SU-DHL-6 (cell line): ENCODE results near the gene FLNB.

Source experiments
- H2AFZ ChIP-seq: fragments of 200-600 bp; sonication (generic); 2 replicates; pipeline ENCODE4 v1.6.1; 2014; ENCODE audit warnings: low read depth, mild to moderate bottlenecking, moderate library complexity, mixed read lengths, antibody characterized with exemption, low read length; ENCODE audit not compliant: severe bottlenecking
- H3F3A ChIP-seq: fragments of 200-600 bp; shearing (Covaris generic); 2 replicates; pipeline ENCODE4 v1.6.0; 2016; ENCODE audit warnings: antibody characterized with exemption, mild to moderate bottlenecking; ENCODE audit not compliant: insufficient read depth
- H3K27ac ChIP-seq: fragments of 200-600 bp; sonication (generic); 2 replicates; pipeline ENCODE4 v1.5.1; 2016; ENCODE audit warnings: low read depth, mild to moderate bottlenecking, low read length, moderate library complexity, mixed read lengths
- H3K27me3 ChIP-seq: fragments of 200-600 bp; sonication (generic), shearing (Covaris generic); 2 replicates; pipeline ENCODE4 v1.6.0; 2014; ENCODE audit warnings: mild to moderate bottlenecking, low read length
- H3K36me3 ChIP-seq: fragments of 200-600 bp; sonication (generic); 2 replicates; pipeline ENCODE4 v1.6.1; 2014; ENCODE audit warnings: mild to moderate bottlenecking, low read length, mixed read lengths
- H3K4me2 ChIP-seq: fragments of 300-600, 200-600 bp; shearing (Covaris generic), sonication (generic); 2 replicates; pipeline ENCODE4 v1.6.0; 2014; ENCODE audit warnings: low read length, low read depth, mild to moderate bottlenecking; ENCODE audit not compliant: poor library complexity, severe bottlenecking
- H3K4me3 ChIP-seq: fragments of 200-600 bp; sonication (generic); 2 replicates; pipeline ENCODE4 v1.5.1; 2014; ENCODE audit warnings: antibody characterized with exemption, low read length, mild to moderate bottlenecking, mixed read lengths; ENCODE audit not compliant: insufficient read depth, poor library complexity, severe bottlenecking
- H3K79me2 ChIP-seq: fragments of 200-600 bp; sonication (generic); 2 replicates; pipeline ENCODE4 v1.6.1; 2014; ENCODE audit warnings: mild to moderate bottlenecking, low read length, moderate library complexity; ENCODE audit not compliant: insufficient read depth
- H3K9ac ChIP-seq: fragments of 200-600 bp; sonication (generic); 2 replicates; pipeline ENCODE4 v1.7.0; 2014; ENCODE audit warnings: mild to moderate bottlenecking, low read length
- H3K9me2 ChIP-seq: fragments of 200-600 bp; sonication (generic); replicated peaks from 2 replicates; pipeline ENCODE4 v1.6.1; 2014; ENCODE audit warnings: low read length; ENCODE audit not compliant: insufficient read depth
- H3K9me3 ChIP-seq: fragments of 200-600 bp; sonication (generic); 2 replicates; pipeline ENCODE4 v1.6.1; 2014; ENCODE audit warnings: low read length, mixed read lengths; ENCODE audit not compliant: insufficient read depth
- H4K20me1 ChIP-seq: fragments of 200-600 bp; sonication (generic); 2 replicates; pipeline ENCODE4 v1.6.1; 2014; ENCODE audit warnings: low read depth, mild to moderate bottlenecking, antibody characterized with exemption, low read length, moderate library complexity, mixed read lengths
- CTCF ChIP-seq: fragments of 200-600 bp; sonication (generic); IDR thresholded peaks from one replicate; pipeline ENCODE4 v1.5.1; 2017; ENCODE audit warnings: antibody characterized with exemption, mild to moderate bottlenecking, low read length, moderate library complexity; ENCODE audit not compliant: insufficient read depth, poor library complexity, severe bottlenecking
- EZH2phosphoT487 ChIP-seq: fragments of 200-600 bp; sonication (generic), shearing (Covaris generic); conservative IDR thresholded peaks from 2 replicates; pipeline ENCODE4 v1.6.1; 2018; ENCODE audit warnings: mild to moderate bottlenecking, antibody characterized with exemption, low read length, moderate library complexity, mixed read lengths

FLNB gene

GRCh38 chr3:57980416-57980815 lies 27.8 kb upstream of the FLNB start:
- no peaks in the 10 kb centered on the region for H3K36me3 ChIP-seq
- H3K27me3 ChIP-seq, result no peaks in the 10 kb centered on the region
- H3F3A ChIP-seq, result no peaks in the 10 kb centered on the region
- H3K4me2 ChIP-seq, result no peak overlapping the region
- H3K4me3 ChIP-seq, result no peak overlapping the region
- H2AFZ ChIP-seq, result no peak overlapping the region
- H3K27ac ChIP-seq, result no peak overlapping the region
- H3K79me2 ChIP-seq, result no peaks in the 10 kb centered on the region
- H3K9me3 ChIP-seq, result no peaks in the 10 kb centered on the region
- H4K20me1 ChIP-seq, result no peaks in the 10 kb centered on the region
- no peak overlapping the region for H3K9ac ChIP-seq
- no peaks in the 10 kb centered on the region for H3K9me2 ChIP-seq
- TF ChIP-seq EZH2phosphoT487 (no peak), CTCF (no peak)

GRCh38 chr3:57981483-57982087 lies 26.6 kb upstream of the FLNB start:
- Histone ChIP-seq H3K9ac (no peak overlapping the region), H3K4me2 (no peak overlapping the region), H3K9me3 (no peaks in the 10 kb centered on the region), H3K79me2 (no peaks in the 10 kb centered on the region), H3K27me3 (no peaks in the 10 kb centered on the region), H4K20me1 (no peaks in the 10 kb centered on the region), H3K9me2 (no peaks in the 10 kb centered on the region), H3K36me3 (no peaks in the 10 kb centered on the region), H3F3A (no peaks in the 10 kb centered on the region), H3K4me3 (no peak overlapping the region), H2AFZ (no peak overlapping the region), H3K27ac (no peak overlapping the region)
- TF ChIP-seq CTCF (no peak), EZH2phosphoT487 (no peak)

GRCh38 chr3:57982561-57983243 lies 25.5 kb upstream of the FLNB start:
- Histone ChIP-seq H3F3A (no peaks in the 10 kb centered on the region), H3K27me3 (no peaks in the 10 kb centered on the region), H4K20me1 (no peaks in the 10 kb centered on the region), H3K4me3 (no peak overlapping the region), H3K4me2 (no peak overlapping the region), H2AFZ (no peak overlapping the region), H3K9ac (no peak overlapping the region), H3K27ac (no peak overlapping the region), H3K9me2 (no peaks in the 10 kb centered on the region), H3K36me3 (no peaks in the 10 kb centered on the region), H3K79me2 (no peaks in the 10 kb centered on the region), H3K9me3 (no peaks in the 10 kb centered on the region)
- TF ChIP-seq CTCF, result no peak
- TF ChIP-seq EZH2phosphoT487, result no peak
